Stimulated activated naive B cell treated with anti-CD40 and anti-IgM and Interleukin-4, amounts not matched to agents 10 μg/mL and 1 μg/mL and 100 μg/mL, for 72 hours (primary cell): ENCODE data around the gene STAC2.
A peak's percentile ranks its signal among the peaks of the same experiment; 100 is the strongest.

Experiments
- ATAC-seq, 2 donors: fragments of 150-1000 bp; cut with Tn5 transposase; replicated peaks; 2 replicates each; pipeline ENCODE4 v1.10.0; 2021; ENCODE audit warnings: moderate library complexity in 1 of 2
- DNase-seq: peaks from one replicate; pipeline ENCODE4 v3.0.0; 2021
- H3K27ac Mint-ChIP-seq: one replicate; pipeline ENCODE4 v1.8.0; 2022; ENCODE audit warnings: mild to moderate bottlenecking, mixed read lengths
- H3K27me3 Mint-ChIP-seq, 2 donors: one replicate each; pipeline ENCODE4 v1.8.0; 2022; ENCODE audit warnings: mixed read lengths in 2 of 2
- H3K36me3 Mint-ChIP-seq, 2 donors: one replicate each; pipeline ENCODE4 v1.8.0; 2022; ENCODE audit warnings: mixed read lengths in 2 of 2, mild to moderate bottlenecking in 1 of 2
- H3K4me1 Mint-ChIP-seq, 2 donors: one replicate each; pipeline ENCODE4 v1.8.0; 2022; ENCODE audit warnings: mixed read lengths in 2 of 2, mild to moderate bottlenecking in 1 of 2
- H3K4me3 Mint-ChIP-seq, 2 donors: one replicate each; pipeline ENCODE4 v1.8.0; 2022; ENCODE audit warnings: mild to moderate bottlenecking in 2 of 2, mixed read lengths in 2 of 2, moderate library complexity in 1 of 2
- H3K9me3 Mint-ChIP-seq, 2 donors: one replicate each; pipeline ENCODE4 v1.8.0; 2022; ENCODE audit warnings: mixed read lengths in 2 of 2, mild to moderate bottlenecking in 1 of 2

Gene STAC2

GRCh38 chr17:39224778-39225307, 902 bp downstream of the STAC2 start:
- Mint-ChIP-seq H3K4me1 (peaks cover 19 to 20% of the 10 kb centered on the region in 2 donors), H3K27me3 (peaks cover 53 to 76% of the 10 kb centered on the region in 2 donors), H3K27ac (peak overlapping the region; percentile 81), H3K36me3 (no peaks in the 10 kb centered on the region), H3K4me3 (peak overlapping the region; percentile 77 to 85), H3K9me3 (no peaks in the 10 kb centered on the region)
- no peak for DNase-seq
- ATAC-seq = peak; percentile 58 to 59

GRCh38 chr17:39223907-39224777, 1.6 kb downstream of the STAC2 start:
- no peak for DNase-seq
- Mint-ChIP-seq H3K4me3 (peak overlapping the region; percentile 71 to 85), H3K36me3 (no peaks in the 10 kb centered on the region), H3K27ac (peak overlapping the region; percentile 75), H3K4me1 (peaks cover 20 to 21% of the 10 kb centered on the region in 2 donors), H3K27me3 (peaks cover 50 to 76% of the 10 kb centered on the region in 2 donors), H3K9me3 (no peaks in the 10 kb centered on the region)
- no peak for ATAC-seq

- Mint-ChIP-seq H3K27me3 (peaks cover 47 to 72% of the 10 kb centered on the region in 2 donors), H3K9me3 (no peaks in the 10 kb centered on the region), H3K27ac (no peak overlapping the region), H3K4me3 (no peak overlapping the region), H3K4me1 (peaks cover 22% of the 10 kb centered on the region in 2 donors), H3K36me3 (no peaks in the 10 kb centered on the region)
- ATAC-seq (no peak), DNase-seq (no peak)
Measured at GRCh38 chr17:39222866-39223834, 2.6 kb downstream of the STAC2 start.

- Mint-ChIP-seq H3K4me3 (no peak overlapping the region), H3K4me1 (peaks cover 21 to 26% of the 10 kb centered on the region in 2 donors), H3K36me3 (no peaks in the 10 kb centered on the region), H3K27ac (peak overlapping the region; percentile 9), H3K9me3 (no peaks in the 10 kb centered on the region), H3K27me3 (peaks cover 43 to 72% of the 10 kb centered on the region in 2 donors)
- DNase-seq (no peak), ATAC-seq (no peak)
Measured at GRCh38 chr17:39222151-39222550, 3.6 kb downstream of the STAC2 start.

- Mint-ChIP-seq H3K27me3 (peaks cover 48 to 75% of the 10 kb centered on the region in 2 donors), H3K4me3 (no peak overlapping the region), H3K4me1 (peaks cover 21 to 26% of the 10 kb centered on the region in 2 donors), H3K27ac (no peak overlapping the region), H3K9me3 (no peaks in the 10 kb centered on the region), H3K36me3 (no peaks in the 10 kb centered on the region)
- ATAC-seq = no peak
- no peak for DNase-seq
Measured at GRCh38 chr17:39221572-39221971, 4.2 kb downstream of the STAC2 start.

- no peak for ATAC-seq
- H3K4me1 Mint-ChIP-seq = peaks cover 14 to 16% of the 10 kb centered on the region in 2 donors
- no peak overlapping the region for H3K27ac Mint-ChIP-seq
- no peaks in the 10 kb centered on the region for H3K9me3 Mint-ChIP-seq
- H3K4me3 Mint-ChIP-seq = no peak overlapping the region
- H3K27me3 Mint-ChIP-seq = peaks cover 55 to 82% of the 10 kb centered on the region in 2 donors
- no peak for DNase-seq
- H3K36me3 Mint-ChIP-seq = no peaks in the 10 kb centered on the region
Measured at GRCh38 chr17:39219647-39220154, 6.0 kb downstream of the STAC2 start.

GRCh38 chr17:39218906-39219305, 6.8 kb downstream of the STAC2 start:
- Mint-ChIP-seq H3K4me1 (peaks cover 8 to 10% of the 10 kb centered on the region in 2 donors), H3K9me3 (no peaks in the 10 kb centered on the region), H3K4me3 (no peak overlapping the region), H3K27me3 (peaks cover 53 to 82% of the 10 kb centered on the region in 2 donors), H3K36me3 (no peaks in the 10 kb centered on the region), H3K27ac (no peak overlapping the region)
- DNase-seq (no peak), ATAC-seq (no peak)

- Mint-ChIP-seq H3K27ac (no peak overlapping the region), H3K36me3 (no peaks in the 10 kb centered on the region), H3K4me1 (peaks cover 6 to 7% of the 10 kb centered on the region in 2 donors), H3K9me3 (no peaks in the 10 kb centered on the region), H3K27me3 (peaks cover 52 to 72% of the 10 kb centered on the region in 2 donors), H3K4me3 (peak overlapping the region in 1 of 2 donors; percentile 37)
- no peak for ATAC-seq
- DNase-seq = no peak
Measured at GRCh38 chr17:39217734-39218369, 7.9 kb downstream of the STAC2 start.

GRCh38 chr17:39213852-39214251, 11.9 kb downstream of the STAC2 start:
- Mint-ChIP-seq H3K9me3 (no peaks in the 10 kb centered on the region), H3K27me3 (peaks cover 45 to 62% of the 10 kb centered on the region in 2 donors), H3K27ac (no peak overlapping the region), H3K36me3 (no peaks in the 10 kb centered on the region), H3K4me1 (peaks cover 16 to 26% of the 10 kb centered on the region in 2 donors), H3K4me3 (no peak overlapping the region)
- DNase-seq (no peak), ATAC-seq (no peak)

GRCh38 chr17:39212841-39213480, 12.8 kb downstream of the STAC2 start:
- Mint-ChIP-seq H3K36me3 (no peaks in the 10 kb centered on the region), H3K27ac (no peak overlapping the region), H3K4me3 (no peak overlapping the region), H3K9me3 (no peaks in the 10 kb centered on the region), H3K4me1 (peaks cover 22 to 31% of the 10 kb centered on the region in 2 donors), H3K27me3 (peaks cover 42 to 57% of the 10 kb centered on the region in 2 donors)
- DNase-seq (no peak), ATAC-seq (no peak)

GRCh38 chr17:39212195-39212810, 13.4 kb downstream of the STAC2 start:
- no peak for DNase-seq
- H3K27ac Mint-ChIP-seq = no peak overlapping the region
- peaks cover 22 to 36% of the 10 kb centered on the region in 2 donors for H3K4me1 Mint-ChIP-seq
- no peaks in the 10 kb centered on the region for H3K9me3 Mint-ChIP-seq
- H3K36me3 Mint-ChIP-seq = no peaks in the 10 kb centered on the region
- H3K27me3 Mint-ChIP-seq = peaks cover 40 to 50% of the 10 kb centered on the region in 2 donors
- no peak overlapping the region for H3K4me3 Mint-ChIP-seq
- no peak for ATAC-seq

GRCh38 chr17:39210093-39210434, 15.7 kb downstream of the STAC2 start:
- Mint-ChIP-seq H3K4me1 (peaks cover 24 to 47% of the 10 kb centered on the region in 2 donors), H3K9me3 (no peaks in the 10 kb centered on the region), H3K27me3 (peaks cover 19 to 28% of the 10 kb centered on the region in 2 donors), H3K36me3 (peaks cover 0 to 4% of the 10 kb centered on the region in 2 donors), H3K4me3 (peak overlapping the region; percentile 62 to 69), H3K27ac (peak overlapping the region; percentile 69)
- ATAC-seq (no peak), DNase-seq (no peak)
